Measurements from ENCODE around the gene MIOX.

The MIOX gene

DNA sequence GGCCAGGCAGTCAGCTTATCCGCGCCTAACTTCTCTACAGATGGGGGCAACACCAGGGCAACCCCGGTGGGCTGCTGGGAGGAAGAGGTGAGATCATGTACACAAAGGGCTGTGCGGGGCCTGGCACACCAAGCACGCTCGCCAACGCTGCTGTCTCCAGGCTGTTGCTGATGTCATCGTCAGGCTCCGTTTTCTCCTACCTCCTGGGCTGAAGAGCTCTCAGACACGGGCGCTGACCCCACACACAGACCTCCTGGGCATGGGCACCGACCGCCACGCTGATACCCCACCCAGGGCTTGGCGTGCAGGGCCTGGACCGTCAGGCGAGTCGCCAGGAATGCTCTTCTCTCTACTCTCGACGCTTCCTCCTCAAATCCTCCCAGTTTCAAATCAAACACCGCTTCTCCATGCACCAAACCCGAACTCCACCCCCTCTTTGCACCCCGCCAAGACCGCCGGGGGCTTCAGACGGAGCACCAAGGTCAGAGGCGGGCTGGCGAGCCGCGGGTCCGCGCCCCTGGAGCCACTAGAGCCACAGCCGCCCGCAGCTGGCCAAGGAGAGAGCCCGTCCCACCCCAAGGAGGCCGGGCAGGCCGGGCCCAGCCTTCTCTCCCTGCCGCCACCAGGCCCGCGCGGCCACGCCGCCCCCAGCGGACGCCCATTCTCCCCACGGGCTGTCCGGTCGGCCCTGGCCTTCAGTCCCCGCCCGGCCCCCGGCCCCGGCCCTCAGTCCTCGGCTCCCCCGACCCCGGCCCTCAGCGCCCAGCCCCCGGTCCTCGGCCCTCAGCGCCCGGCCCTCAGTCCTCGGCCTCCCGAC, 12.6 kb upstream of the MIOX start:
- no peak for DNase-seq

DNA sequence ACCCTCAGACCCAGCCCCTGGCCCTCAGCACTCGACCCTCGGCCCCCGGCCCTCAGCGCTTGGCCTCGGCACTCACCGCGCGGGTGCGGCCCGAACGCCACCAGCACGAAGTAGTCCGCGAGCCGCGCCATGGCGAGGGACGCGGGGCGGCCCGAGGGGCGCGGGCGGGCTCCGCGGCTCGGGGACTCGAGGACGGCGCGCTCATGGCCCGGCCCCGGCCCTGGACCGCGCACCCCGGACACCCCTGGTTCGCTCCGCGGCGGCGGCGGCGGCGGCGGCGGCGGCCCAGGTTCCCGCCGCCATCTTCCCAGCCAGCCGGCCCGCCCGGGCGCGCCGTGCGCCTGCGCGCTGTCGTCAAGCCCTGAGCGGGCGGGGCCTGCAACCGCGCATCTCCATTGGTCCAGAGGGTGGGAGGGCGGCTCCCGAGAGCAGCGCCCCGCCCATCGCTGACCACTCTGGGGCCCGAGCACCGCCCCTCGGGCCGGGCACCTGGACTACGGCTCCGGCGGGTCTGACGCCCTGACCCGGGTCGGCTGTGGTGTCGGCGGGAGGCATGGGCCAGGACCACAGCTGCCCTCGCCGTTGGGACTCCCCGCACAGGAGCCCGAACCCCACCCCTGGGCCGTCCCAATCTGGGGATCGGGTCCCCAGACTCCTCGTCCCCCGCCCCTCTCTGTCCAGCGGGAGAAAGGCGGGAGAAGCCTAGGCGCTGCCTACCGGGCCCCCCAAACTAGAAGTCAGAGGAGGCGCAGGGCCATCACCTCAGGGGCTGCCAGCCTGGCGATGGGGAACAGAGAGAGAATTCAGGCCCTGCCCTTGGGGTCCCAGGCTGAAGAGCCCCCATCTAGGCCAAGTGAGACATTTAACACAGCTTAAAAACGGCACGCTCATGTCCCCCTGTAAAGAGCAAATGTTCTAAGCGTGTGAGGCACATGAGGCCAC, 11.7 kb upstream of the MIOX start, which contains the start of gene SBF1:
Gene SBF1 (minus strand): TSS at position 326 of the 942 bp plus-strand sequence. CDS start 195 bp downstream, at position 131.
- DNase-seq, result peak; percentile 78

GRCh38 chr22:50475652-50476002, 11.0 kb upstream of the MIOX start:
- no peak for DNase-seq

- DNase-seq, result no peak
Observed at GRCh38 chr22:50476868-50477267, 9.8 kb upstream of the MIOX start.

DNA sequence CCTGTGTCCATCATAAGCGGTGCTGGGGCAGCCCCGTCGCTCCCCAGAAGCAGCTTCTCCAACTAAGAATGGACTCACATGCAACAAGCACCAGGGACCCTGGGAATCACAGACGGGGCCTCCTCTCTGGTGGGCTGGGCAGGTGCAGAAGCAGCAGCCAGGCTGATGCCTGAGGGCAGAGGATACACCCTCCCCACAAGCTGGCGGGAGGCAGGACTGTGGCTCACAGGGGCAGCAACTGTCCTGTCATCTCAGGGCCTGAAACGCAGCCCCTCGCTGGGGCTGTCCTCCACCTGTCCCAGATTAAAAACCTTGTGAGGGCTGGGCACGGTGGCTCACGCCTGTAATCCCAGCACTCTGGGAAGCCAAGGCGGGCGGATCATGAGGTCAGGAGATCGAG, 8.7 kb upstream of the MIOX start:
- no peak for DNase-seq

DNA sequence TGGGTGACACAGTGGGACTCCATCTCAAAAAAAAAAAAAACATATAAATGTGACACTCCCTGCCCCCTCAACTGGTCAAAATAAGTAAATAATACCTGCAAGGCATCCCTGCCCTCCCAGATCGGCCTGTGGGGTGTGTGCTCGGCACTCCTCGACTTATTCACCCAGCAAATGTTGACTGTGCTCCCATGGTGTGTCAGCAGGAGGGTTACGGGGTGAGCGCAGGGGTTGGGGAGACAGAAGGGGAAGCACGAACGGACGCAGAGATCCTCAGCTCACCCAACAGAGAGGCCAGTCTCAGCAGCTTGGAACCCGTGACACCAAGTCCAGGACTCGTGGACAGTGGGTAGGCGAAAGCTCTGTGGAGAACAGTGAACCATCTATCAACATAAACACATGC, 6.9 kb upstream of the MIOX start:
- no peak for DNase-seq

DNA sequence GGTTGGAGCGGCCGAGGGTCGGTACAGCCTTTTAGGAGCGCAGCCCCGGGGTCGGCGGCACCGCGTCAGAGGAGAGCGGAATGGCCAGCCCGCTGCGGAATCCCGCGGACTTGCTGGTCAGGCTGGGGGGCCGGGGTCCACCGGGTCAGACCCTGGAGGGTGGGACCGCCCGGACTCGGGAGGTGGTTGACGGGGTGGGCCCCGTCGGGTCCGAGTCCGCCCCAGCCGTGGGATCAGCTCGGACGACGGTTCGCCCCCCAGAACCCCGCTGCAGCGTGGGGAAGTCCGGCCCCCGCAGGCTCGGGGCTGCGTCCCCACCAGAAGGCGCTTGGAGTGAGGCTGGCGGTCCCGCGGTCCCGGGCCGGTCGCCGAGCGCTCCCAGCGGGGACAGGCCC, 5.6 kb upstream of the MIOX start:
- no peak for DNase-seq

DNA sequence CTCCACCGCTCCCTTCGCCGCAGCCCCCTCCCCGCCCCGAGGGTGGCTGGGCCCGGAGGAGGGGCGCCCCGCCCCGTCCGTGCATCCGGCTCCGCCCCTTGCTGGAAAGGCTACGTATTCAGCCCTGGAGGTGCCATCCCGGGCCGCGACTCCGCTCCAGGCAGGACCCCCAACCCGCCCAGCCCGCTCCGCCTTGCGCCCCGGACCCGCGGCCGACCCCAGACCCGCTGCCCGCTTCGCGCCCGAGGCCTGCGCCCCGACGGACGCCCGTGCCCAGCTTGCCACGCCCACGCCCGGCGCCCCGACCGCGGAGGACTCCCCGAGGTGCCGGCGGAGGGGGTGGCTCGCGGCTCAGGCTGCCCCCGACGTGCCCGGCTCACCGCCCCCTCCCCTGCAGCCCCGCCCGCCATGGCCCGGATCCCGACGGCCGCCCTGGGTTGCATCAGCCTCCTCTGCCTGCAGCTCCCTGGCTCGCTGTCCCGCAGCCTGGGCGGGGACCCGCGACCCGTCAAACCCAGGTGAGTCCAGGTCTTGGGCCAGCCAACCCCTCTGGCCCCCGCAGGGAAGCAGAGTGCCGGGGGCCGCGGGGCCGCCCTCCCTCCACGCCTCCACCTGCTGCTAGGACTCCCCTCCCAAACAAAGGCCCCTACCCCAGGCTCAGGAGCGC, 5.1 kb upstream of the MIOX start, which contains the start of gene ADM2:
Gene ADM2 (plus strand): TSS at position 104 of the 667 bp plus-strand sequence. CDS start 305 bp downstream, at position 409.
- peak; percentile 50 for DNase-seq

GRCh38 chr22:50482107-50483074, 4.3 kb upstream of the MIOX start:
- no peak for DNase-seq

GRCh38 chr22:50483106-50483505, 3.6 kb upstream of the MIOX start:
- no peak for DNase-seq

DNA sequence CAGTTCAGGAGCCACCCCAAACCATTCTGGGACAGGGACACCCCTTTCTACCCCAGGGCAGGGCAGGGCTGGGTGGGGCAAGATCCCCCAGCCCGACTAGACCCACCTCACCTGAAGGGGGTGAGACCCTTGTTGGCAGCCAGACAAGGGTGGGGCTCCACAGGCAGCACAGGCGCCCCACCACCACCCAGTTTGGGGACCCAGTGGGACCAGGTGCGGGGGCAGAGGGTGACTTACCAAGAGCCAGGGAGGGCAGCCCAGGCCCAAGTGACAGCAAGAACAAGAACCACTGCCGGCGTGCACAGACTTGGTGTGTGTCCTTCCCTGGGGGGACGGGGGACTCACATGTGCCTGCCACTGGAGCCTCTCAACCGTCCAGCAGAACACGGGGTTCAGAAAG, 3.1 kb upstream of the MIOX start:
- DNase-seq, result no peak

DNA sequence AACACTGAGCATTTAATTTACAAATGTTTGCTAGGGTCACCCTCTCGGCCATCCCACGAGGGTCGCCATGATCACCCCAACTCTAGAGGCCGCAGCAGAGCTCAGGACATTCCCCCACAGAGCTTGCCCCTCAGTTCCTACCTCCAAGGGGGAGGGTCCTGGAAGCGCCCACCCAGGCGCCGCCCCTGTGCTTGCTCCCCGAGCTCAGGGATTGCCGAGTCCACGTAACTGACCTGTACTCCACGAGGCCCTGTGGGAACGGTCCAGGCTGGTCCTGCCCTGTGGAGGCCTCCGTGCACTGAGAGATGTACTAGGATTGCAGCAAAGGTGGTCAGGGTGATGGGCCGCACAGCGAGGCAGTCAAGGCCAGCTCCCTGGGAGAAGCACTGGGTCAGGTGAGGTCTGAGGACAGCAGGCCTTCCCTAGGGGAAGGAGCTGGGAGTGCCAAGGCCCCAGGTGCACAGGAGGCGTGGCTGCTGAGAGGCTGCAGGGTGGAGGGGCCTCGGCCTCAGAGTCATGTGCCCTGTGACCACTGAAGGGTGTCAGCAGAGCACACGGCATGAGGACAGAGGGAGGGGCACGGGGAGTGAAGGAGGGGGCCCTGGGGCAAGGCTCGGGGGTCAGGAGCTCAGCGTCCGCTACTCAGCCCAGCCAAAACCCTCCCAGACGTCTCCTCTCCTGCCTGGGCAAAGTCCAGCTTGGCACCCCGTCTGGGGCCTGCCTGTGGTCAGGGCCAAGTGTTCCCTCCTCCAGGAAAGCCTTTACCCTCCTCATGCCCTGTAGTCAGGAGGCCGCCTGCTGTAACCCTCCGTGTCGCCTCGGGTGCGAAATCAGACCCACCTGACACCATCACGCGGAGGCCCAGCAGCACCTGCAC, 2.4 kb upstream of the MIOX start:
- no peak for DNase-seq

GRCh38 chr22:50485221-50486131, 1.2 kb upstream of the MIOX start:
- no peak for DNase-seq

- no peak for DNase-seq
Observed at GRCh38 chr22:50487290-50488005, 789 bp downstream of the MIOX start.

GRCh38 chr22:50488006-50488677, 1.5 kb downstream of the MIOX start:
- DNase-seq, result no peak

DNA sequence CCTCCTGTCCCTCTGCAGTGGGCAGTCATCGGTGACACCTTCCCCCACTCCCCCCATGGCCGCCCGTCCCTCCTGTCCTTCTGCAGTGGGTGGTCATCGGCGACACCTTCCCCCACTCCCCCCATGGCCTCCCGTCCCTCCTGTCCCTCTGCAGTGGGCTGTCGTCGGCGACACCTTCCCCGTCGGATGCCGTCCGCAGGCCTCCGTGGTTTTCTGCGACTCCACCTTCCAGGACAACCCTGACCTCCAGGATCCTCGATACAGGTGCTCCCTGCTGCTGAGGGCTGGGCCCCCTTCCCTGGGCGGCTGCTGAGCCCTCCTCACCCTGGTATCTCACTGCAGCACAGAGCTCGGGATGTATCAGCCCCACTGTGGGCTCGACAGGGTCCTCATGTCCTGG, 2.2 kb downstream of the MIOX start:
- no peak for DNase-seq

DNA sequence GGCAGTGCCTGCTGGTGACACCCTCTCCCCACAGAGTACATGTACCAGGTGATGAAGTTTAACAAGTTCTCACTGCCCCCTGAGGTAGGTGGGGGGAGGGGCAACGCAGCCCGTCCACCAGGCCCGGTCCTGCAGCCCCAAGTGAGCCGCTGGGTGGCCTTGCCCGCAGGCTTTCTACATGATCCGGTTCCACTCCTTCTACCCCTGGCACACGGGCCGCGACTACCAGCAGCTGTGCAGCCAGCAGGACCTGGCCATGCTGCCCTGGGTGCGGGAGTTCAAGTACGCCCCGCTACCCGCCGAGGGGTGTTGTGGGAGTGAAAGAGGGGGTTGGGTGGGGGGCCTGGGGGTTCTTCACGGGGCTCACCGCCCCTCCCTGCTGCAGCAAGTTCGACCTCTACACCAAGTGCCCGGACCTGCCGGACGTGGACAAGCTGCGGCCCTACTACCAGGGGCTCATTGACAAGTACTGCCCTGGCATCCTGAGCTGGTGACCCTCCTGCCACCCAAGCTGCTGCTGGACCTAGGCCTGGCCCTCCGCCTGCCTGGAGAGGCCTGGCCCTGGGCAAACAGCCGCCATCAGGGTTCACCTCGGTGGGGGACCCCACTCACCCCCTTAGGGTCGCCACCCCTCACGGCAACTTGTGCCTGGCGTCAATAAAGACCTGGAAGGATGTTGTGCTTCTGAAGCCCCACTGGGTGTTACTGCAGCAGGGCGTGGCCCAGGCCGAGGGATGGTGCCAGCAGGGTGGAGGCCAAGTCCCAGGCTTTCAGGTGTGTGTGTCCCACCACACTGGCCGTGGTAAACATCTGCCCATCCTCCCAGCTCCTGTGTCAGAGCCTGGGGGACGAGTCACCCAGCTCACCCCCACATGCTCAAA, 2.9 kb downstream of the MIOX start:
- DNase-seq, result no peak

Measured in effector CD8-positive, alpha-beta T cell (primary cell).